Hepatocyte (in vitro differentiated cells): ENCODE data around the gene MPDZ.

Experiments
- EZH2 ChIP-seq: fragments of 200-600 bp; sonication (generic); IDR thresholded peaks from 2 replicates; pipeline ENCODE4 v1.6.1; 2016; ENCODE audit warnings: antibody characterized with exemption, mild to moderate bottlenecking, borderline replicate concordance
- EZH2phosphoT487 ChIP-seq: fragments of 200-600 bp; sonication (generic); IDR thresholded peaks from one replicate; pipeline ENCODE4 v1.6.1; 2018; ENCODE audit warnings: antibody characterized with exemption, mild to moderate bottlenecking, low read depth, moderate library complexity; ENCODE audit not compliant: unreplicated experiment, severe bottlenecking
- TF ChIP-seq, protein P1 (sequence below): fragments of 200-600 bp; sonication (generic); IDR thresholded peaks from 2 replicates; pipeline ENCODE4 v1.5.1; 2016; ENCODE audit warnings: antibody characterized with exemption, mild to moderate bottlenecking; ENCODE audit not compliant: poor library complexity

DNA sequence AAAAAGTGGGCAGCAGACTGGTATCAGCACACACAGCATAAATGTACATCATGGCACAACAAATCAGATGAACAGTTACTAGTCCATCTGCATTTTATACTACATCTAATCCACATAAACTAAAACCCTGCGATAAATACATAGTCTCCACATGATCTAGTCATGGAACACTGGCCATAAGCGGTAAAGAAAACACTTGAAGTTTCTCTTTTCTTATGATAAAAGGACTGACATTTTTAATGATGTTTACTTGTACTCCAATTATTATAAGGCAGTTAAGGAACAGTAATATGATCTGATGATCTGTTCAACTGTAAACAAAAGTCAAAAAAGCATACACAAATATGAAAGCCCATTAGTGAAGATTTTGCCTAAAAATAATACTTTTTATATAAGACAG lies 112.5 kb downstream of the MPDZ start:
- TF ChIP-seq, protein P1, sequence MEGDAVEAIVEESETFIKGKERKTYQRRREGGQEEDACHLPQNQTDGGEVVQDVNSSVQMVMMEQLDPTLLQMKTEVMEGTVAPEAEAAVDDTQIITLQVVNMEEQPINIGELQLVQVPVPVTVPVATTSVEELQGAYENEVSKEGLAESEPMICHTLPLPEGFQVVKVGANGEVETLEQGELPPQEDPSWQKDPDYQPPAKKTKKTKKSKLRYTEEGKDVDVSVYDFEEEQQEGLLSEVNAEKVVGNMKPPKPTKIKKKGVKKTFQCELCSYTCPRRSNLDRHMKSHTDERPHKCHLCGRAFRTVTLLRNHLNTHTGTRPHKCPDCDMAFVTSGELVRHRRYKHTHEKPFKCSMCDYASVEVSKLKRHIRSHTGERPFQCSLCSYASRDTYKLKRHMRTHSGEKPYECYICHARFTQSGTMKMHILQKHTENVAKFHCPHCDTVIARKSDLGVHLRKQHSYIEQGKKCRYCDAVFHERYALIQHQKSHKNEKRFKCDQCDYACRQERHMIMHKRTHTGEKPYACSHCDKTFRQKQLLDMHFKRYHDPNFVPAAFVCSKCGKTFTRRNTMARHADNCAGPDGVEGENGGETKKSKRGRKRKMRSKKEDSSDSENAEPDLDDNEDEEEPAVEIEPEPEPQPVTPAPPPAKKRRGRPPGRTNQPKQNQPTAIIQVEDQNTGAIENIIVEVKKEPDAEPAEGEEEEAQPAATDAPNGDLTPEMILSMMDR = no peak
- TF ChIP-seq EZH2phosphoT487 (no peak), EZH2 (no peak)
